GM23338 (cell line): ENCODE results near the gene GPR32. TPM values are rescaled to one million over a fixed set of nuclear protein-coding genes. Genes with fewer than 3 reads are reported as not detected.

Experiments used
- ATAC-seq: fragments of 200-7000 bp; cut with Tn5 transposase; 3 replicates; pipeline ENCODE4 v1.9.1; 2020
- DNase-seq: peaks from one replicate; pipeline ENCODE4 v3.0.0-alpha.2; 2015; ENCODE audit warnings: low spot score
- H2AFZ ChIP-seq: fragments of 200-600 bp; sonication (generic); 2 replicates; pipeline ENCODE4 v1.8.0; 2016; ENCODE audit warnings: antibody characterized with exemption, mild to moderate bottlenecking, moderate library complexity
- H3F3A ChIP-seq: fragments of 200-600 bp; sonication (generic); replicated peaks from 2 replicates; pipeline ENCODE4 v1.8.0; 2017; ENCODE audit warnings: antibody characterized with exemption, mixed run types, low read depth
- H3K27ac ChIP-seq: fragments of 200-600 bp; sonication (generic); 2 replicates; pipeline ENCODE4 v1.6.1; 2016; ENCODE audit warnings: low read depth
- H3K27me3 ChIP-seq: fragments of 200-600 bp; sonication (generic); 2 replicates; pipeline ENCODE4 v1.8.0; 2016; ENCODE audit warnings: mild to moderate bottlenecking, mixed run types, moderate library complexity; ENCODE audit not compliant: insufficient read depth
- H3K36me3 ChIP-seq: fragments of 200-600 bp; sonication (generic); 2 replicates; pipeline ENCODE4 v1.8.0; 2016; ENCODE audit warnings: mild to moderate bottlenecking; ENCODE audit not compliant: insufficient read depth
- H3K4me1 ChIP-seq: fragments of 200-600 bp; sonication (generic); 2 replicates; pipeline ENCODE4 v1.8.0; 2016; ENCODE audit warnings: mild to moderate bottlenecking, moderate library complexity; ENCODE audit not compliant: insufficient read depth
- H3K4me2 ChIP-seq: fragments of 200-600 bp; sonication (generic); 2 replicates; pipeline ENCODE4 v1.7.1; 2017; ENCODE audit warnings: mixed run types
- H3K4me3 ChIP-seq: fragments of 200-600 bp; sonication (generic); 2 replicates; pipeline ENCODE4 v1.6.1; 2016; ENCODE audit warnings: mixed run types
- H3K79me2 ChIP-seq: fragments of 200-600 bp; sonication (generic); replicated peaks from 2 replicates; pipeline ENCODE4 v1.8.0; 2017; ENCODE audit warnings: mild to moderate bottlenecking; ENCODE audit not compliant: insufficient read depth
- H3K9me2 ChIP-seq: fragments of 200-600 bp; sonication (generic); 2 replicates; pipeline ENCODE4 v1.8.0; 2017; ENCODE audit not compliant: insufficient read depth
- H4K20me1 ChIP-seq: fragments of 200-600 bp; sonication (generic); replicated peaks from 2 replicates; pipeline ENCODE4 v1.8.0; 2017; ENCODE audit warnings: mild to moderate bottlenecking; ENCODE audit not compliant: insufficient read depth
- H3K27ac Mint-ChIP-seq: 2 replicates; pipeline ENCODE4 v1.8.0; 2020; ENCODE audit warnings: inconsistent platforms, mild to moderate bottlenecking, moderate library complexity, mixed read lengths
- H3K27me3 Mint-ChIP-seq: 3 replicates; pipeline ENCODE4 v1.8.0; 2022; ENCODE audit warnings: low read depth, mild to moderate bottlenecking, moderate library complexity, mixed read lengths, inconsistent platforms; ENCODE audit not compliant: insufficient read depth, poor library complexity
- H3K36me3 Mint-ChIP-seq: 3 replicates; pipeline ENCODE4 v1.8.0; 2021; ENCODE audit warnings: low read depth, mild to moderate bottlenecking, inconsistent platforms, moderate library complexity, mixed read lengths
- H3K4me1 Mint-ChIP-seq: 3 replicates; pipeline ENCODE4 v1.8.0; 2020; ENCODE audit warnings: mild to moderate bottlenecking, inconsistent platforms, mixed read lengths
- H3K4me3 Mint-ChIP-seq: 3 replicates; pipeline ENCODE4 v1.8.0; 2021; ENCODE audit warnings: moderate library complexity, mild to moderate bottlenecking, inconsistent platforms, mixed read lengths
- H3K9me3 Mint-ChIP-seq: 3 replicates; pipeline ENCODE4 v1.8.0; 2020; ENCODE audit warnings: moderate library complexity, mild to moderate bottlenecking, inconsistent platforms, mixed read lengths
- EZH2 ChIP-seq: fragments of 200-600 bp; sonication (generic); IDR thresholded peaks from one replicate; pipeline ENCODE4 v1.8.0; 2017; ENCODE audit warnings: antibody characterized with exemption, mild to moderate bottlenecking, low read depth; ENCODE audit not compliant: unreplicated experiment
- EZH2phosphoT487 ChIP-seq: fragments of 200-600 bp; sonication (generic); IDR thresholded peaks from one replicate; pipeline ENCODE4 v1.8.1; 2018; ENCODE audit warnings: antibody characterized with exemption; ENCODE audit not compliant: unreplicated experiment
- JUNB ChIP-seq: IDR thresholded peaks from one replicate; pipeline ENCODE4 v1.6.1; 2016; ENCODE audit warnings: antibody characterized with exemption; ENCODE audit not compliant: unreplicated experiment
- POLR2AphosphoS5 ChIP-seq: IDR thresholded peaks from 2 replicates; pipeline ENCODE4 v1.6.1; 2016; ENCODE audit warnings: antibody characterized with exemption, low read depth
- REST ChIP-seq: IDR thresholded peaks from one replicate; pipeline ENCODE4 v1.6.1; 2018; ENCODE audit warnings: antibody characterized with exemption; ENCODE audit not compliant: unreplicated experiment
- STAT1 ChIP-seq: IDR thresholded peaks from one replicate; pipeline ENCODE4 v1.6.1; 2016; ENCODE audit warnings: antibody characterized with exemption; ENCODE audit not compliant: unreplicated experiment
- polyA plus RNA-seq: library from polyadenylated mRNA; unstranded; fragments of >200 nt; fragmentation: Nextera tagmentation; extraction: Ambion mirVana; gene quantifications from 2 replicates; pipeline ENCODE4 v1.2.1, GENCODE V29; 2016
- total RNA-seq: library from RNA; depleted of rRNA; stranded (reverse); fragments of >200 nt; shearing (Covaris generic); gene quantifications from 2 replicates; pipeline ENCODE4 v1.2.3, GENCODE V29; 2014
- TF ChIP-seq, protein P1 (sequence below): fragments of 250-450 bp; sonication (Bioruptor Pico); IDR thresholded peaks from 2 replicates; pipeline ENCODE4 v1.5.0; 2020; ENCODE audit warnings: mild to moderate bottlenecking, moderate library complexity
- TF ChIP-seq, protein P2 (sequence below), 2 experiments: fragments of 200-600 bp in 1 of 2; sonication (generic) in 1 of 2; conservative IDR thresholded peaks; 2 replicates each; pipeline versions ENCODE4 v1.5.1 to v1.6.1; 2016 to 2017; ENCODE audit warnings: antibody characterized with exemption in 2 of 2, low read depth in 2 of 2, mild to moderate bottlenecking in 2 of 2, moderate library complexity in 1 of 2

GPR32 gene
- total and polyA plus RNA-seq, 2 experiments from 2014 or later, result not detected

DNA sequence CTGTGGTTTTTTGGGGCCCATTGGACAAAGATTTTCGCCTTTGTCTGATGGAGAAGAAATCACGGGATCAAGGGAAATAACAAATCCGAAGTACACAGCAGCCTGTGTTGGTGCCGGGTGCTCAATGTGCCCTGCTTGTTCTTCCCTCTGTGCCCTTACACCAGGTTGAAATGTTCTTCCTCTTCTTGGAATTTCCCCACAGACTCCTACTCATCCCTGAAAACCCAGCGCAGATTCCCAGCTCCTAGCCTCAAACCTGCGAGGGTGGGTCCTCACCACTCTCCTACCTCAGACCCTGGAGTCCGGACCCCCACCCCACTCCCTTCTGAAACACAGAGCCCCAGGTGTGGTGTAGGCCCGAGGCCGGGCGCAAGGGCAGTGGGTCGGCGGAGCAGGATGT is 15.1 kb downstream of the GPR32 start:
- DNase-seq, result no peak
- H3K9me3 Mint-ChIP-seq, result peaks cover 59% of the 10 kb centered on the region
- Histone ChIP-seq H3K4me2 (no peak overlapping the region), H4K20me1 (no peaks in the 10 kb centered on the region), H3K27ac (no peak overlapping the region), H3K4me3 (no peak overlapping the region), H2AFZ (no peak overlapping the region), H3K27me3 (peaks cover 9% of the 10 kb centered on the region; the same call in 1 of the 2 replicates), H3K9me2 (no peaks in the 10 kb centered on the region), H3K79me2 (no peaks in the 10 kb centered on the region), H3F3A (no peaks in the 10 kb centered on the region), H3K4me1 (no peaks in the 10 kb centered on the region), H3K36me3 (no peaks in the 10 kb centered on the region)
- no peak overlapping the region for H3K27ac Mint-ChIP-seq
- no peaks in the 10 kb centered on the region for H3K4me1 Mint-ChIP-seq
- H3K27me3 Mint-ChIP-seq, result peaks cover 14% of the 10 kb centered on the region
- TF ChIP-seq JUNB, result no peak
- TF ChIP-seq, protein P1, sequence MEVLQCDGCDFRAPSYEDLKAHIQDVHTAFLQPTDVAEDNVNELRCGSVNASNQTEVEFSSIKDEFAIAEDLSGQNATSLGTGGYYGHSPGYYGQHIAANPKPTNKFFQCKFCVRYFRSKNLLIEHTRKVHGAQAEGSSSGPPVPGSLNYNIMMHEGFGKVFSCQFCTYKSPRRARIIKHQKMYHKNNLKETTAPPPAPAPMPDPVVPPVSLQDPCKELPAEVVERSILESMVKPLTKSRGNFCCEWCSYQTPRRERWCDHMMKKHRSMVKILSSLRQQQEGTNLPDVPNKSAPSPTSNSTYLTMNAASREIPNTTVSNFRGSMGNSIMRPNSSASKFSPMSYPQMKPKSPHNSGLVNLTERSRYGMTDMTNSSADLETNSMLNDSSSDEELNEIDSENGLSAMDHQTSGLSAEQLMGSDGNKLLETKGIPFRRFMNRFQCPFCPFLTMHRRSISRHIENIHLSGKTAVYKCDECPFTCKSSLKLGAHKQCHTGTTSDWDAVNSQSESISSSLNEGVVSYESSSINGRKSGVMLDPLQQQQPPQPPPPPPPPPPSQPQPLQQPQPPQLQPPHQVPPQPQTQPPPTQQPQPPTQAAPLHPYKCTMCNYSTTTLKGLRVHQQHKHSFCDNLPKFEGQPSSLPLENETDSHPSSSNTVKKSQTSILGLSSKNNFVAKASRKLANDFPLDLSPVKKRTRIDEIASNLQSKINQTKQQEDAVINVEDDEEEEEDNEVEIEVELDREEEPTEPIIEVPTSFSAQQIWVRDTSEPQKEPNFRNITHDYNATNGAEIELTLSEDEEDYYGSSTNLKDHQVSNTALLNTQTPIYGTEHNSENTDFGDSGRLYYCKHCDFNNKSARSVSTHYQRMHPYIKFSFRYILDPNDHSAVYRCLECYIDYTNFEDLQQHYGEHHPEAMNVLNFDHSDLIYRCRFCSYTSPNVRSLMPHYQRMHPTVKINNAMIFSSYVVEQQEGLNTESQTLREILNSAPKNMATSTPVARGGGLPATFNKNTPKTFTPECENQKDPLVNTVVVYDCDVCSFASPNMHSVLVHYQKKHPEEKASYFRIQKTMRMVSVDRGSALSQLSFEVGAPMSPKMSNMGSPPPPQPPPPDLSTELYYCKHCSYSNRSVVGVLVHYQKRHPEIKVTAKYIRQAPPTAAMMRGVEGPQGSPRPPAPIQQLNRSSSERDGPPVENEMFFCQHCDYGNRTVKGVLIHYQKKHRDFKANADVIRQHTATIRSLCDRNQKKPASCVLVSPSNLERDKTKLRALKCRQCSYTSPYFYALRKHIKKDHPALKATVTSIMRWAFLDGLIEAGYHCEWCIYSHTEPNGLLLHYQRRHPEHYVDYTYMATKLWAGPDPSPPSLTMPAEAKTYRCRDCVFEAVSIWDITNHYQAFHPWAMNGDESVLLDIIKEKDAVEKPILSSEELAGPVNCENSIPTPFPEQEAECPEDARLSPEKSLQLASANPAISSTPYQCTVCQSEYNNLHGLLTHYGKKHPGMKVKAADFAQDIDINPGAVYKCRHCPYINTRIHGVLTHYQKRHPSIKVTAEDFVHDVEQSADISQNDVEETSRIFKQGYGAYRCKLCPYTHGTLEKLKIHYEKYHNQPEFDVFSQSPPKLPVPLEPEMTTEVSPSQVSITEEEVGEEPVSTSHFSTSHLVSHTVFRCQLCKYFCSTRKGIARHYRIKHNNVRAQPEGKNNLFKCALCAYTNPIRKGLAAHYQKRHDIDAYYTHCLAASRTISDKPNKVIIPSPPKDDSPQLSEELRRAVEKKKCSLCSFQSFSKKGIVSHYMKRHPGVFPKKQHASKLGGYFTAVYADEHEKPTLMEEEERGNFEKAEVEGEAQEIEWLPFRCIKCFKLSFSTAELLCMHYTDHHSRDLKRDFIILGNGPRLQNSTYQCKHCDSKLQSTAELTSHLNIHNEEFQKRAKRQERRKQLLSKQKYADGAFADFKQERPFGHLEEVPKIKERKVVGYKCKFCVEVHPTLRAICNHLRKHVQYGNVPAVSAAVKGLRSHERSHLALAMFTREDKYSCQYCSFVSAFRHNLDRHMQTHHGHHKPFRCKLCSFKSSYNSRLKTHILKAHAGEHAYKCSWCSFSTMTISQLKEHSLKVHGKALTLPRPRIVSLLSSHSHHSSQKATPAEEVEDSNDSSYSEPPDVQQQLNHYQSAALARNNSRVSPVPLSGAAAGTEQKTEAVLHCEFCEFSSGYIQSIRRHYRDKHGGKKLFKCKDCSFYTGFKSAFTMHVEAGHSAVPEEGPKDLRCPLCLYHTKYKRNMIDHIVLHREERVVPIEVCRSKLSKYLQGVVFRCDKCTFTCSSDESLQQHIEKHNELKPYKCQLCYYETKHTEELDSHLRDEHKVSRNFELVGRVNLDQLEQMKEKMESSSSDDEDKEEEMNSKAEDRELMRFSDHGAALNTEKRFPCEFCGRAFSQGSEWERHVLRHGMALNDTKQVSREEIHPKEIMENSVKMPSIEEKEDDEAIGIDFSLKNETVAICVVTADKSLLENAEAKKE, result no peak
- TF ChIP-seq STAT1, result no peak
- no peak for TF ChIP-seq REST
- TF ChIP-seq, protein P2, sequence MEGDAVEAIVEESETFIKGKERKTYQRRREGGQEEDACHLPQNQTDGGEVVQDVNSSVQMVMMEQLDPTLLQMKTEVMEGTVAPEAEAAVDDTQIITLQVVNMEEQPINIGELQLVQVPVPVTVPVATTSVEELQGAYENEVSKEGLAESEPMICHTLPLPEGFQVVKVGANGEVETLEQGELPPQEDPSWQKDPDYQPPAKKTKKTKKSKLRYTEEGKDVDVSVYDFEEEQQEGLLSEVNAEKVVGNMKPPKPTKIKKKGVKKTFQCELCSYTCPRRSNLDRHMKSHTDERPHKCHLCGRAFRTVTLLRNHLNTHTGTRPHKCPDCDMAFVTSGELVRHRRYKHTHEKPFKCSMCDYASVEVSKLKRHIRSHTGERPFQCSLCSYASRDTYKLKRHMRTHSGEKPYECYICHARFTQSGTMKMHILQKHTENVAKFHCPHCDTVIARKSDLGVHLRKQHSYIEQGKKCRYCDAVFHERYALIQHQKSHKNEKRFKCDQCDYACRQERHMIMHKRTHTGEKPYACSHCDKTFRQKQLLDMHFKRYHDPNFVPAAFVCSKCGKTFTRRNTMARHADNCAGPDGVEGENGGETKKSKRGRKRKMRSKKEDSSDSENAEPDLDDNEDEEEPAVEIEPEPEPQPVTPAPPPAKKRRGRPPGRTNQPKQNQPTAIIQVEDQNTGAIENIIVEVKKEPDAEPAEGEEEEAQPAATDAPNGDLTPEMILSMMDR (conservative IDR thresholded peaks at IDR 0.05; ENCODE audit: low read depth in 2 of 2), result no peak
- TF ChIP-seq EZH2, result no peak
- TF ChIP-seq EZH2phosphoT487, result no peak
- no peak for TF ChIP-seq POLR2AphosphoS5
- ATAC-seq, result no peak
- no peak overlapping the region for H3K4me3 Mint-ChIP-seq
- H3K36me3 Mint-ChIP-seq, result peaks cover 11% of the 10 kb centered on the region
